IMR-90 (cell line): ENCODE data around the gene CRLF1. TPM values are rescaled to one million over a fixed set of nuclear protein-coding genes. Genes with fewer than 3 reads are reported as not detected.
A peak's percentile ranks its signal among the peaks of the same experiment; 100 is the strongest.

ENCODE experiments used
- ATAC-seq: fragments of 200-7000 bp; cut with Tn5 transposase; 2 replicates; pipeline ENCODE4 v1.9.1; 2020; ENCODE audit warnings: low read depth, mild to moderate bottlenecking, moderate library complexity
- BruUV-seq: library from RNA; stranded (reverse); fragments of 400-500 nt; replicated peaks from 2 replicates; lab custom pipeline; 2021; lab: Mats Ljungman, UMichigan
- CTCF ChIA-PET: fragments of 300-600 bp; formaldehyde crosslinking; extraction: SDS; loops from one replicate; lab custom pipeline; 2021; ENCODE audit warnings: antibody characterized with exemption; lab: Yijun Ruan, JAX
- POLR2A ChIA-PET: fragments of 300-600 bp; sonication (Branson Sonifier 250); formaldehyde crosslinking; loops from one replicate; lab custom pipeline; 2022; ENCODE audit warnings: antibody characterized with exemption; ENCODE audit not compliant: unreplicated experiment; lab: Charles Lee
- DNase-seq: peaks from one replicate; pipeline ENCODE4 v3.0.0; 2013
- H2AFZ ChIP-seq: replicated peaks from 2 replicates; pipeline ENCODE3; 2013; ENCODE audit warnings: low read length, mild to moderate bottlenecking; ENCODE audit not compliant: poor library complexity
- H2AK5ac ChIP-seq: 2 replicates; pipeline ENCODE4 v1.6.1; 2013; ENCODE audit warnings: low read depth, low read length, inconsistent platforms
- H2AK9ac ChIP-seq: replicated peaks from 2 replicates; pipeline ENCODE3; 2013; ENCODE audit warnings: mild to moderate bottlenecking, low read depth, low read length, moderate library complexity; ENCODE audit not compliant: poor library complexity
- H2BK120ac ChIP-seq: 2 replicates; pipeline ENCODE4 v1.6.1; 2013; ENCODE audit warnings: low read depth, low read length, inconsistent platforms
- H2BK15ac ChIP-seq: 3 replicates; pipeline ENCODE4 v1.6.1; 2013; ENCODE audit warnings: low read depth, low read length, inconsistent platforms
- H2BK20ac ChIP-seq: 2 replicates; pipeline ENCODE4 v1.6.1; 2013; ENCODE audit warnings: low read depth, mild to moderate bottlenecking, inconsistent platforms, low read length, moderate library complexity
- H2BK5ac ChIP-seq: 2 replicates; pipeline ENCODE4 v1.6.1; 2013; ENCODE audit warnings: mild to moderate bottlenecking, low read depth, low read length, inconsistent platforms; ENCODE audit not compliant: poor library complexity, severe bottlenecking
- H3K14ac ChIP-seq: replicated peaks from 2 replicates; pipeline ENCODE4 v1.6.1; 2013; ENCODE audit warnings: low read depth, low read length, inconsistent platforms
- H3K18ac ChIP-seq: 2 replicates; pipeline ENCODE4 v1.6.1; 2013; ENCODE audit warnings: low read depth, low read length, control low read depth
- H3K23ac ChIP-seq: 2 replicates; pipeline ENCODE4 v1.6.1; 2013; ENCODE audit warnings: low read depth, low read length, inconsistent platforms
- H3K27ac ChIP-seq: 2 replicates; pipeline ENCODE4 v1.5.1; 2013; ENCODE audit warnings: mild to moderate bottlenecking, control low read depth, low read length; ENCODE audit not compliant: insufficient read depth
- H3K27me3 ChIP-seq: 2 replicates; pipeline ENCODE4 v1.6.1; 2013; ENCODE audit warnings: low read length; ENCODE audit not compliant: control insufficient read depth, insufficient read depth
- H3K36me3 ChIP-seq: 2 replicates; pipeline ENCODE4 v1.6.1; 2013; ENCODE audit warnings: low read length, mixed read lengths; ENCODE audit not compliant: control insufficient read depth, insufficient read depth
- H3K4ac ChIP-seq: 2 replicates; pipeline ENCODE4 v1.6.1; 2013; ENCODE audit warnings: low read depth, low read length, inconsistent platforms
- H3K4me1 ChIP-seq: 2 replicates; pipeline ENCODE4 v1.6.1; 2013; ENCODE audit warnings: low read length, mixed read lengths; ENCODE audit not compliant: control insufficient read depth, insufficient read depth
- H3K4me2 ChIP-seq: 2 replicates; pipeline ENCODE4 v1.6.1; 2013; ENCODE audit warnings: low read depth, mild to moderate bottlenecking, control low read depth, low read length, moderate library complexity
- H3K4me3 ChIP-seq: 2 replicates; pipeline ENCODE4 v1.5.1; 2013; ENCODE audit warnings: low read depth, mild to moderate bottlenecking, control low read depth, low read length, moderate library complexity; ENCODE audit not compliant: insufficient read depth
- H3K56ac ChIP-seq: 2 replicates; pipeline ENCODE4 v1.6.1; 2013; ENCODE audit warnings: low read length, inconsistent platforms; ENCODE audit not compliant: insufficient read depth; ENCODE audit errors: extremely low read depth
- H3K79me1 ChIP-seq, 2 experiments: 2 replicates each; pipeline ENCODE4 v1.6.1; 2013; ENCODE audit warnings: low read length in 2 of 2, inconsistent platforms in 1 of 2, low read depth in 1 of 2
- H3K9ac ChIP-seq: 2 replicates; pipeline ENCODE4 v1.6.1; 2013; ENCODE audit warnings: low read depth, low read length, control low read depth
- H3K9me1 ChIP-seq: 2 replicates; pipeline ENCODE4 v1.6.1; 2013; ENCODE audit warnings: low read length, inconsistent platforms; ENCODE audit not compliant: insufficient read depth
- H3K9me3 ChIP-seq: 2 replicates; pipeline ENCODE4 v1.6.1; 2013; ENCODE audit warnings: low read length; ENCODE audit not compliant: control insufficient read depth, insufficient read depth
- H4K20me1 ChIP-seq: 2 replicates; pipeline ENCODE4 v1.6.1; 2013; ENCODE audit warnings: low read length, inconsistent platforms; ENCODE audit not compliant: insufficient read depth
- H4K5ac ChIP-seq: 2 replicates; pipeline ENCODE4 v1.6.1; 2013; ENCODE audit warnings: mild to moderate bottlenecking, low read depth, low read length, control low read depth
- H4K8ac ChIP-seq, 2 experiments: 2 replicates each; pipeline ENCODE4 v1.6.1; 2013; ENCODE audit warnings: low read depth in 2 of 2, low read length in 2 of 2, control low read depth in 1 of 2, inconsistent platforms in 1 of 2
- H4K91ac ChIP-seq: 2 replicates; pipeline ENCODE4 v1.6.1; 2013; ENCODE audit warnings: low read depth, low read length, inconsistent platforms; ENCODE audit not compliant: insufficient read depth
- BHLHE40 ChIP-seq: fragments of 150-350 bp; IDR thresholded peaks from 2 replicates; pipeline ENCODE4 v1.6.1; 2016; ENCODE audit warnings: mild to moderate bottlenecking, low read depth, low read length
- CEBPB ChIP-seq: IDR thresholded peaks from 2 replicates; pipeline ENCODE4 v1.6.1; 2012; ENCODE audit warnings: low read depth, low read length, improper control_type of control experiment
- CHD1 ChIP-seq: IDR thresholded peaks from 2 replicates; pipeline ENCODE4 v1.6.1; 2012; ENCODE audit warnings: low read depth, low read length, improper control_type of control experiment
- CTCF ChIP-seq: conservative IDR thresholded peaks from 2 replicates; pipeline ENCODE4 v1.5.1; 2012; ENCODE audit warnings: mild to moderate bottlenecking, low read depth, low read length, improper control_type of control experiment
- ELK1 ChIP-seq: fragments of 150-350 bp; IDR thresholded peaks from 2 replicates; pipeline ENCODE4 v1.6.1; 2016; ENCODE audit warnings: low read depth, mild to moderate bottlenecking, low read length, moderate library complexity, borderline replicate concordance
- FOS ChIP-seq: fragments of 150-350 bp; IDR thresholded peaks from 2 replicates; pipeline ENCODE4 v1.6.1; 2016; ENCODE audit warnings: low read depth, low read length
- MAFK ChIP-seq: IDR thresholded peaks from 2 replicates; pipeline ENCODE4 v1.6.1; 2012; ENCODE audit warnings: low read depth, low read length, improper control_type of control experiment
- MAZ ChIP-seq: IDR thresholded peaks from 2 replicates; pipeline ENCODE4 v1.6.1; 2012; ENCODE audit warnings: low read depth, mild to moderate bottlenecking, low read length, improper control_type of control experiment, moderate library complexity, borderline replicate concordance
- MXI1 ChIP-seq: IDR thresholded peaks from 2 replicates; pipeline ENCODE4 v1.6.1; 2012; ENCODE audit warnings: low read depth, mild to moderate bottlenecking, low read length, moderate library complexity, borderline replicate concordance
- NFE2L2 ChIP-seq: fragments of 150-350 bp; IDR thresholded peaks from 2 replicates; pipeline ENCODE4 v1.6.1; 2016; ENCODE audit warnings: low read depth, mild to moderate bottlenecking, low read length
- POLR2A ChIP-seq: IDR thresholded peaks from 2 replicates; pipeline ENCODE4 v1.6.1; 2012; ENCODE audit warnings: mild to moderate bottlenecking, low read depth, low read length
- RAD21 ChIP-seq: IDR thresholded peaks from 2 replicates; pipeline ENCODE4 v1.6.1; 2012; ENCODE audit warnings: low read length, improper control_type of control experiment
- RFX5 ChIP-seq: IDR thresholded peaks from 2 replicates; pipeline ENCODE4 v1.8.0; 2012; ENCODE audit warnings: low read depth, mild to moderate bottlenecking, low read length, moderate library complexity
- SMC3 ChIP-seq: fragments of 150-350 bp; IDR thresholded peaks from 2 replicates; pipeline ENCODE4 v1.6.1; 2016; ENCODE audit warnings: low read depth, mild to moderate bottlenecking, antibody characterized with exemption, low read length, moderate library complexity
- USF2 ChIP-seq: fragments of 150-350 bp; IDR thresholded peaks from 2 replicates; pipeline ENCODE4 v1.6.1; 2017; ENCODE audit warnings: mild to moderate bottlenecking, antibody characterized with exemption, low read length, low read depth
- WGBS, 2 experiments: methylation state at CpG; one replicate each; pipeline versions ENCODE4 v1.1.5 to v1.1.7; 2013; ENCODE audit warnings: missing lambda C conversion rate in 2 of 2; ENCODE audit not compliant: insufficient read length in 1 of 2; ENCODE audit errors: extremely low coverage in 2 of 2; 5-methylcytosine and 5-hydroxymethylcytosine counted together
- dilution Hi-C: fragments of 300-500 bp; cut with HindIII; formaldehyde crosslinking; loops from one replicate; pipeline ENCODE4 v1.14.3; 2018; ENCODE audit warnings: low sequenced_read_pairs; ENCODE audit not compliant: unreplicated experiment
- in situ Hi-C: fragments of 300-500 bp; cut with MboI; formaldehyde crosslinking; loops from 3 replicates; pipeline ENCODE4 v1.14.3; 2019; ENCODE audit warnings: low sequenced_read_pairs, inconsistent platforms, mixed read lengths
- intact Hi-C: fragments of 100-400 bp; cut with micrococcal nuclease; formaldehyde crosslinking; loops from 2 replicates; pipeline ENCODE4 v1.10.0; 2022
- polyA plus RNA-seq, 3 experiments: library from polyadenylated mRNA; depleted of rRNA; stranded (reverse); fragments of >200 nt; gene quantifications; 2 replicates each; pipeline ENCODE4 v1.2.3, GENCODE V29; 2012; ENCODE audit warnings: low replicate concordance in 1 of 3
- total RNA-seq: library from RNA; depleted of rRNA; stranded (reverse); fragments of >200 nt; gene quantifications from 2 replicates; pipeline ENCODE4 v1.2.3, GENCODE V29; 2012

CRLF1 gene
- total and polyA plus RNA-seq, 2 of the 4 experiments (the other 2 are of a cell fraction), result 0.18 to 3.1 TPM

- Histone ChIP-seq H3K27me3 (no peaks in the 10 kb centered on the region; the same call in 1 of the 2 replicates), H3K4me2 (peak overlapping the region; percentile 54), H3K18ac (no peak overlapping the region), H3K9ac (peak overlapping the region; percentile 31; the same call in 1 of the 2 replicates), H3K56ac (no peak overlapping the region), H3K27ac (no peak overlapping the region), H2BK20ac (no peak overlapping the region), H2BK15ac (no peak overlapping the region), H3K23ac (peak overlapping the region; percentile 79; the same call in 1 of the 2 replicates), H2BK5ac (no peak overlapping the region), H4K5ac (no peak overlapping the region), H3K4ac (peak overlapping the region; percentile 43; the same call in 1 of the 2 replicates), H2AK9ac (peak overlapping the region; percentile 17), H3K36me3 (peaks cover 4% of the 10 kb centered on the region), H4K8ac (peak overlapping the region; percentile 28 to 35; a peak in 1 of 4 replicates), H2AK5ac (peak overlapping the region; percentile 78; the same call in 1 of the 2 replicates), H3K79me1 (peaks cover 1 to 12% of the 10 kb centered on the region in 2 experiments; a peak in 3 of 4 replicates), H4K91ac (peak overlapping the region; percentile 75; the same call in 1 of the 2 replicates), H2BK120ac (peak overlapping the region; percentile 54), H3K14ac (peak overlapping the region; percentile 90), H3K4me1 (peaks cover 3% of the 10 kb centered on the region), H2AFZ (peak overlapping the region; percentile 90), H3K9me3 (no peaks in the 10 kb centered on the region), H3K9me1 (no peaks in the 10 kb centered on the region), H3K4me3 (peak overlapping the region; percentile 20; the same call in 1 of the 2 replicates), H4K20me1 (peaks cover 9% of the 10 kb centered on the region)
- 27% methylated on average over 9 of the region's 26 CpGs; no CpG with 5 or more reads in 1 of the 2 experiments for WGBS, 2 experiments
- intact Hi-C loops (loop anchor here (1.0 kb wide), 4 partner anchors 55 to 252 kb away; no protein-coding TSS in a partner anchor), in situ Hi-C loops (no loop called here), dilution Hi-C loops (no loop called here)
- CTCF ChIA-PET, result interaction anchor here (3.0 kb wide), 1 partner anchor 253 kb away, joined by 12 read pairs; no protein-coding TSS in a partner anchor
- DNase-seq (no peak), ATAC-seq (no peak)
- POLR2A ChIA-PET, result no interaction called here
- BruUV-seq, result no TSS peak
- TF ChIP-seq SMC3 (no peak), USF2 (no peak), ELK1 (no peak), CHD1 (no peak), MXI1 (no peak), FOS (no peak), MAFK (no peak), RFX5 (no peak), POLR2A (no peak), NFE2L2 (no peak), MAZ (no peak), CTCF (no peak), BHLHE40 (no peak), RAD21 (no peak), CEBPB (no peak)
Observed at GRCh38 chr19:18594824-18595373, 11.7 kb downstream of the CRLF1 start.
